GM23338 (cell line): ENCODE results near the gene FHL1. TPM values are rescaled to one million over a fixed set of nuclear protein-coding genes. Genes with fewer than 3 reads are reported as not detected.

ENCODE experiments used
- ATAC-seq: fragments of 200-7000 bp; cut with Tn5 transposase; 3 replicates; pipeline ENCODE4 v1.9.1; 2020
- DNase-seq: peaks from one replicate; pipeline ENCODE4 v3.0.0-alpha.2; 2015; ENCODE audit warnings: low spot score
- H2AFZ ChIP-seq: fragments of 200-600 bp; sonication (generic); 2 replicates; pipeline ENCODE4 v1.8.0; 2016; ENCODE audit warnings: antibody characterized with exemption, mild to moderate bottlenecking, moderate library complexity
- H3F3A ChIP-seq: fragments of 200-600 bp; sonication (generic); replicated peaks from 2 replicates; pipeline ENCODE4 v1.8.0; 2017; ENCODE audit warnings: antibody characterized with exemption, mixed run types, low read depth
- H3K27ac ChIP-seq: fragments of 200-600 bp; sonication (generic); 2 replicates; pipeline ENCODE4 v1.6.1; 2016; ENCODE audit warnings: low read depth
- H3K27me3 ChIP-seq: fragments of 200-600 bp; sonication (generic); 2 replicates; pipeline ENCODE4 v1.8.0; 2016; ENCODE audit warnings: mild to moderate bottlenecking, mixed run types, moderate library complexity; ENCODE audit not compliant: insufficient read depth
- H3K36me3 ChIP-seq: fragments of 200-600 bp; sonication (generic); 2 replicates; pipeline ENCODE4 v1.8.0; 2016; ENCODE audit warnings: mild to moderate bottlenecking; ENCODE audit not compliant: insufficient read depth
- H3K4me1 ChIP-seq: fragments of 200-600 bp; sonication (generic); 2 replicates; pipeline ENCODE4 v1.8.0; 2016; ENCODE audit warnings: mild to moderate bottlenecking, moderate library complexity; ENCODE audit not compliant: insufficient read depth
- H3K4me2 ChIP-seq: fragments of 200-600 bp; sonication (generic); 2 replicates; pipeline ENCODE4 v1.7.1; 2017; ENCODE audit warnings: mixed run types
- H3K4me3 ChIP-seq: fragments of 200-600 bp; sonication (generic); 2 replicates; pipeline ENCODE4 v1.6.1; 2016; ENCODE audit warnings: mixed run types
- H3K79me2 ChIP-seq: fragments of 200-600 bp; sonication (generic); replicated peaks from 2 replicates; pipeline ENCODE4 v1.8.0; 2017; ENCODE audit warnings: mild to moderate bottlenecking; ENCODE audit not compliant: insufficient read depth
- H3K9me2 ChIP-seq: fragments of 200-600 bp; sonication (generic); 2 replicates; pipeline ENCODE4 v1.8.0; 2017; ENCODE audit not compliant: insufficient read depth
- H4K20me1 ChIP-seq: fragments of 200-600 bp; sonication (generic); replicated peaks from 2 replicates; pipeline ENCODE4 v1.8.0; 2017; ENCODE audit warnings: mild to moderate bottlenecking; ENCODE audit not compliant: insufficient read depth
- H3K27ac Mint-ChIP-seq: 2 replicates; pipeline ENCODE4 v1.8.0; 2020; ENCODE audit warnings: inconsistent platforms, mild to moderate bottlenecking, moderate library complexity, mixed read lengths
- H3K27me3 Mint-ChIP-seq: 3 replicates; pipeline ENCODE4 v1.8.0; 2022; ENCODE audit warnings: low read depth, mild to moderate bottlenecking, moderate library complexity, mixed read lengths, inconsistent platforms; ENCODE audit not compliant: insufficient read depth, poor library complexity
- H3K36me3 Mint-ChIP-seq: 3 replicates; pipeline ENCODE4 v1.8.0; 2021; ENCODE audit warnings: low read depth, mild to moderate bottlenecking, inconsistent platforms, moderate library complexity, mixed read lengths
- H3K4me1 Mint-ChIP-seq: 3 replicates; pipeline ENCODE4 v1.8.0; 2020; ENCODE audit warnings: mild to moderate bottlenecking, inconsistent platforms, mixed read lengths
- H3K4me3 Mint-ChIP-seq: 3 replicates; pipeline ENCODE4 v1.8.0; 2021; ENCODE audit warnings: moderate library complexity, mild to moderate bottlenecking, inconsistent platforms, mixed read lengths
- H3K9me3 Mint-ChIP-seq: 3 replicates; pipeline ENCODE4 v1.8.0; 2020; ENCODE audit warnings: moderate library complexity, mild to moderate bottlenecking, inconsistent platforms, mixed read lengths
- CREB1 ChIP-seq: fragments of 250-450 bp; sonication (Bioruptor Pico); IDR thresholded peaks from 2 replicates; pipeline ENCODE4 v1.5.0; 2020; ENCODE audit warnings: low read depth, mild to moderate bottlenecking, moderate library complexity
- JUNB ChIP-seq: IDR thresholded peaks from one replicate; pipeline ENCODE4 v1.6.1; 2016; ENCODE audit warnings: antibody characterized with exemption; ENCODE audit not compliant: unreplicated experiment
- NANOG ChIP-seq: IDR thresholded peaks from 2 replicates; pipeline ENCODE4 v1.6.1; 2016; ENCODE audit warnings: antibody characterized with exemption, borderline replicate concordance
- STAT1 ChIP-seq: IDR thresholded peaks from one replicate; pipeline ENCODE4 v1.6.1; 2016; ENCODE audit warnings: antibody characterized with exemption; ENCODE audit not compliant: unreplicated experiment
- ZNF114 ChIP-seq: fragments of 250-450 bp; sonication (Bioruptor Pico); IDR thresholded peaks from 2 replicates; pipeline ENCODE4 v1.5.0; 2020; ENCODE audit warnings: mild to moderate bottlenecking, moderate library complexity
- ZNF331 ChIP-seq: fragments of 250-450 bp; sonication (Bioruptor Pico); IDR thresholded peaks from 2 replicates; pipeline ENCODE4 v1.5.0; 2020; ENCODE audit warnings: low read depth, mild to moderate bottlenecking, moderate library complexity
- polyA plus RNA-seq: library from polyadenylated mRNA; unstranded; fragments of >200 nt; fragmentation: Nextera tagmentation; extraction: Ambion mirVana; gene quantifications from 2 replicates; pipeline ENCODE4 v1.2.1, GENCODE V29; 2016
- total RNA-seq: library from RNA; depleted of rRNA; stranded (reverse); fragments of >200 nt; shearing (Covaris generic); gene quantifications from 2 replicates; pipeline ENCODE4 v1.2.3, GENCODE V29; 2014
- TF ChIP-seq, protein P1 (sequence below): IDR thresholded peaks from 2 replicates; pipeline ENCODE4 v1.6.1; 2016; ENCODE audit warnings: antibody characterized with exemption
- TF ChIP-seq, protein P2 (sequence below): IDR thresholded peaks from one replicate; pipeline ENCODE4 v1.6.1; 2018; ENCODE audit warnings: antibody characterized with exemption; ENCODE audit not compliant: unreplicated experiment
- TF ChIP-seq, protein P3 (sequence below), 2 experiments: fragments of 200-600 bp in 1 of 2; sonication (generic) in 1 of 2; conservative IDR thresholded peaks; 2 replicates each; pipeline versions ENCODE4 v1.5.1 to v1.6.1; 2016 to 2017; ENCODE audit warnings: antibody characterized with exemption in 2 of 2, low read depth in 2 of 2, mild to moderate bottlenecking in 2 of 2, moderate library complexity in 1 of 2

Gene FHL1
- total and polyA plus RNA-seq, 2 experiments from 2014 or later: 47.9 to 60.4 TPM

DNA sequence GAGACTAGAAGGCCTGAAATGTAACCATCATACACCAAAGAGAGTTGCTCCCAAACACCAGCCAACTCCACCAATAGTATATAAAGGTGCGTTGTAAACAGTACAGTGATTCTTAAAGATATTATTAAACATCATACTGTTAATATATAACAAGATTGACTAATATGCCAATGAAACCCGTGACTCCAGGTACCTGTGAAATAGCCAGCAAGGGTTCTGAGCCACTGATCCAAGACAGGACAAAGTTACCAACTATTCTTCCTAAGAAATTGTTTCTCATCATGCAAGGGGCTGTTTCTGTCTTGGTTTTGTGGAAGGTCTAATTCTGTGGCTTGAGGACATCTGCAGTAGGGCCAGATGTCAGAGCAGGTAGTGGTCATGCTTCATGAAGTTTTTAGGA, 47.2 kb downstream of the FHL1 start:
- DNase-seq (no peak), ATAC-seq (no peak)
- Mint-ChIP-seq H3K36me3 (no peaks in the 10 kb centered on the region), H3K9me3 (no peaks in the 10 kb centered on the region), H3K4me3 (no peak overlapping the region), H3K27ac (no peak overlapping the region), H3K4me1 (peaks cover 9% of the 10 kb centered on the region; the same call in 2 of the 3 replicates), H3K27me3 (no peaks in the 10 kb centered on the region)
- Histone ChIP-seq H4K20me1 (no peaks in the 10 kb centered on the region), H3K27me3 (no peaks in the 10 kb centered on the region), H3F3A (no peaks in the 10 kb centered on the region), H3K4me1 (no peaks in the 10 kb centered on the region; the same call in 1 of the 2 replicates), H3K4me3 (no peak overlapping the region), H3K4me2 (no peak overlapping the region), H2AFZ (no peak overlapping the region), H3K36me3 (no peaks in the 10 kb centered on the region), H3K9me2 (no peaks in the 10 kb centered on the region), H3K79me2 (no peaks in the 10 kb centered on the region), H3K27ac (no peak overlapping the region)
- TF ChIP-seq, protein P1, sequence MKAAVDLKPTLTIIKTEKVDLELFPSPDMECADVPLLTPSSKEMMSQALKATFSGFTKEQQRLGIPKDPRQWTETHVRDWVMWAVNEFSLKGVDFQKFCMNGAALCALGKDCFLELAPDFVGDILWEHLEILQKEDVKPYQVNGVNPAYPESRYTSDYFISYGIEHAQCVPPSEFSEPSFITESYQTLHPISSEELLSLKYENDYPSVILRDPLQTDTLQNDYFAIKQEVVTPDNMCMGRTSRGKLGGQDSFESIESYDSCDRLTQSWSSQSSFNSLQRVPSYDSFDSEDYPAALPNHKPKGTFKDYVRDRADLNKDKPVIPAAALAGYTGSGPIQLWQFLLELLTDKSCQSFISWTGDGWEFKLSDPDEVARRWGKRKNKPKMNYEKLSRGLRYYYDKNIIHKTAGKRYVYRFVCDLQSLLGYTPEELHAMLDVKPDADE: no peak
- no peak for TF ChIP-seq CREB1 (CRISPR knock-in tag)
- no peak for TF ChIP-seq JUNB
- TF ChIP-seq, protein P2, sequence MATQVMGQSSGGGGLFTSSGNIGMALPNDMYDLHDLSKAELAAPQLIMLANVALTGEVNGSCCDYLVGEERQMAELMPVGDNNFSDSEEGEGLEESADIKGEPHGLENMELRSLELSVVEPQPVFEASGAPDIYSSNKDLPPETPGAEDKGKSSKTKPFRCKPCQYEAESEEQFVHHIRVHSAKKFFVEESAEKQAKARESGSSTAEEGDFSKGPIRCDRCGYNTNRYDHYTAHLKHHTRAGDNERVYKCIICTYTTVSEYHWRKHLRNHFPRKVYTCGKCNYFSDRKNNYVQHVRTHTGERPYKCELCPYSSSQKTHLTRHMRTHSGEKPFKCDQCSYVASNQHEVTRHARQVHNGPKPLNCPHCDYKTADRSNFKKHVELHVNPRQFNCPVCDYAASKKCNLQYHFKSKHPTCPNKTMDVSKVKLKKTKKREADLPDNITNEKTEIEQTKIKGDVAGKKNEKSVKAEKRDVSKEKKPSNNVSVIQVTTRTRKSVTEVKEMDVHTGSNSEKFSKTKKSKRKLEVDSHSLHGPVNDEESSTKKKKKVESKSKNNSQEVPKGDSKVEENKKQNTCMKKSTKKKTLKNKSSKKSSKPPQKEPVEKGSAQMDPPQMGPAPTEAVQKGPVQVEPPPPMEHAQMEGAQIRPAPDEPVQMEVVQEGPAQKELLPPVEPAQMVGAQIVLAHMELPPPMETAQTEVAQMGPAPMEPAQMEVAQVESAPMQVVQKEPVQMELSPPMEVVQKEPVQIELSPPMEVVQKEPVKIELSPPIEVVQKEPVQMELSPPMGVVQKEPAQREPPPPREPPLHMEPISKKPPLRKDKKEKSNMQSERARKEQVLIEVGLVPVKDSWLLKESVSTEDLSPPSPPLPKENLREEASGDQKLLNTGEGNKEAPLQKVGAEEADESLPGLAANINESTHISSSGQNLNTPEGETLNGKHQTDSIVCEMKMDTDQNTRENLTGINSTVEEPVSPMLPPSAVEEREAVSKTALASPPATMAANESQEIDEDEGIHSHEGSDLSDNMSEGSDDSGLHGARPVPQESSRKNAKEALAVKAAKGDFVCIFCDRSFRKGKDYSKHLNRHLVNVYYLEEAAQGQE: no peak

DNA sequence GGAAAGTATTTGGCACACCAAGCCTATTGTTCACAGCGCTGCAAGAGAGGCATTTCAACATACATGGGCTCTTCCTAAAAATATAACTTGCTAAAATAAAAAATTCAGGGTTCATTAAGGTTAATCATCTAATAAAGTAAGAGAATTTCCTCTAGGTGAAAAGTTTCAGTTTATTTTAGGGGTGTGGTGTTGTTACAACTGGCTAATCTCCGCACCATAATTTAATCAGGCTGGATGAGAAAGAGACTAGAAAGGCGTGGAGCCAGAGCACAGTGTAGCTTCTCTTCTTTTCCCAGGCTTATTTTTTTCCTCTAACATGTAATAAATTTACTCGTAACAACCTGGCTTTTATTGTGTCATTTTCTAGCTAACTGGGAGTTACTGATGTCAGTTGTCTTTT, 47.9 kb downstream of the FHL1 start:
- H3K27me3 Mint-ChIP-seq: no peaks in the 10 kb centered on the region
- H3K4me3 Mint-ChIP-seq: no peak overlapping the region
- H3K4me1 ChIP-seq: no peaks in the 10 kb centered on the region; the same call in 1 of the 2 replicates
- H3K27ac ChIP-seq: no peak overlapping the region
- no peak overlapping the region for H3K4me2 ChIP-seq
- no peaks in the 10 kb centered on the region for H3K9me3 Mint-ChIP-seq
- no peak overlapping the region for H3K4me3 ChIP-seq
- no peaks in the 10 kb centered on the region for H4K20me1 ChIP-seq
- H3F3A ChIP-seq: no peaks in the 10 kb centered on the region
- no peak overlapping the region for H2AFZ ChIP-seq
- H3K36me3 Mint-ChIP-seq: no peaks in the 10 kb centered on the region
- H3K27me3 ChIP-seq: no peaks in the 10 kb centered on the region
- H3K27ac Mint-ChIP-seq: no peak overlapping the region
- H3K9me2 ChIP-seq: no peaks in the 10 kb centered on the region
- DNase-seq (no peak), ATAC-seq (no peak)
- peaks cover 11% of the 10 kb centered on the region; the same call in 2 of the 3 replicates for H3K4me1 Mint-ChIP-seq
- H3K36me3 ChIP-seq: no peaks in the 10 kb centered on the region
- no peaks in the 10 kb centered on the region for H3K79me2 ChIP-seq
- no peak for TF ChIP-seq ZNF114 (CRISPR knock-in tag)
- TF ChIP-seq, protein P2: no peak
- no peak for TF ChIP-seq ZNF331
- TF ChIP-seq NANOG: no peak
- no peak for TF ChIP-seq STAT1
- TF ChIP-seq, protein P3, sequence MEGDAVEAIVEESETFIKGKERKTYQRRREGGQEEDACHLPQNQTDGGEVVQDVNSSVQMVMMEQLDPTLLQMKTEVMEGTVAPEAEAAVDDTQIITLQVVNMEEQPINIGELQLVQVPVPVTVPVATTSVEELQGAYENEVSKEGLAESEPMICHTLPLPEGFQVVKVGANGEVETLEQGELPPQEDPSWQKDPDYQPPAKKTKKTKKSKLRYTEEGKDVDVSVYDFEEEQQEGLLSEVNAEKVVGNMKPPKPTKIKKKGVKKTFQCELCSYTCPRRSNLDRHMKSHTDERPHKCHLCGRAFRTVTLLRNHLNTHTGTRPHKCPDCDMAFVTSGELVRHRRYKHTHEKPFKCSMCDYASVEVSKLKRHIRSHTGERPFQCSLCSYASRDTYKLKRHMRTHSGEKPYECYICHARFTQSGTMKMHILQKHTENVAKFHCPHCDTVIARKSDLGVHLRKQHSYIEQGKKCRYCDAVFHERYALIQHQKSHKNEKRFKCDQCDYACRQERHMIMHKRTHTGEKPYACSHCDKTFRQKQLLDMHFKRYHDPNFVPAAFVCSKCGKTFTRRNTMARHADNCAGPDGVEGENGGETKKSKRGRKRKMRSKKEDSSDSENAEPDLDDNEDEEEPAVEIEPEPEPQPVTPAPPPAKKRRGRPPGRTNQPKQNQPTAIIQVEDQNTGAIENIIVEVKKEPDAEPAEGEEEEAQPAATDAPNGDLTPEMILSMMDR (conservative IDR thresholded peaks at IDR 0.05; ENCODE audit: low read depth in 2 of 2): no peak
